Measurements from ENCODE around the gene CER1. TPM values are rescaled to one million over a fixed set of nuclear protein-coding genes. Genes with fewer than 3 reads are reported as not detected.

Gene CER1
- total and polyA plus RNA-seq, 12 donors: 0.39 TPM; not detected in 11

- Histone ChIP-seq H3K27ac (no peak overlapping the region), H3K4me1 (replicated peaks in 1 of 2) (no peaks in the 10 kb centered on the region), H3K27me3 (no peaks in the 10 kb centered on the region), H3K36me3 (replicated peaks in 1 of 2) (no peaks in the 10 kb centered on the region), H3K4me3 (no peak overlapping the region), H3K9me3 (replicated peaks in 1 of 3) (no peaks in the 10 kb centered on the region)
- WGBS, 4 donors: 83 to 96% (median 87%) methylated on average over 2 of the region's 2 CpGs
- TF ChIP-seq CTCF (IDR thresholded peaks at IDR 0.05) (no peak), POLR2A (IDR thresholded peaks at IDR 0.05) (no peak)
- intact Hi-C loops (cut with DNase I): no loop called here
- DNase-seq: no peak
Observed at GRCh38 chr9:14730461-14730898, 7.9 kb upstream of the CER1 start.

GRCh38 chr9:14723301-14723700 is 768 bp upstream of the CER1 start:
- H3K27me3 ChIP-seq: no peaks in the 10 kb centered on the region
- intact Hi-C loops (cut with DNase I): no loop called here
- DNase-seq: no peak
- no peaks in the 10 kb centered on the region for H3K36me3 ChIP-seq (replicated peaks in 1 of 2)
- no peak overlapping the region for H3K4me3 ChIP-seq
- no peak overlapping the region for H3K27ac ChIP-seq
- 44 to 51% (median 49%) methylated on average over 4 of the region's 4 CpGs for WGBS, 4 donors
- H3K4me1 ChIP-seq (replicated peaks in 1 of 2): no peaks in the 10 kb centered on the region
- TF ChIP-seq CTCF (IDR thresholded peaks at IDR 0.05): no peak
- no peaks in the 10 kb centered on the region for H3K9me3 ChIP-seq (replicated peaks in 1 of 3)

- no peak overlapping the region for H3K27ac ChIP-seq
- intact Hi-C loops (cut with DNase I): no loop called here
- no peak for DNase-seq
- WGBS, 4 donors: 59 to 69% (median 66%) methylated on average over 8 of the region's 8 CpGs
- no peaks in the 10 kb centered on the region for H3K4me1 ChIP-seq (replicated peaks in 1 of 2)
- TF ChIP-seq POLR2A (IDR thresholded peaks at IDR 0.05) (no peak), CTCF (IDR thresholded peaks at IDR 0.05) (no peak)
- H3K36me3 ChIP-seq (replicated peaks in 1 of 2): no peaks in the 10 kb centered on the region
- peaks cover 4% of the 10 kb centered on the region for H3K27me3 ChIP-seq
- H3K9me3 ChIP-seq (replicated peaks in 1 of 3): no peaks in the 10 kb centered on the region
- no peak overlapping the region for H3K4me3 ChIP-seq
Observed at GRCh38 chr9:14719231-14719923, 3.2 kb downstream of the CER1 start.

- peaks cover 4% of the 10 kb centered on the region for H3K27me3 ChIP-seq
- WGBS, 4 donors: 55 to 86% (median 69%) methylated on average over 4 of the region's 4 CpGs
- DNase-seq: no peak
- intact Hi-C loops (cut with DNase I): no loop called here
- no peak overlapping the region for H3K4me3 ChIP-seq
- H3K27ac ChIP-seq: no peak overlapping the region
- no peak for TF ChIP-seq CTCF (IDR thresholded peaks at IDR 0.05)
- no peak for TF ChIP-seq POLR2A (IDR thresholded peaks at IDR 0.05)
- no peaks in the 10 kb centered on the region for H3K4me1 ChIP-seq (replicated peaks in 1 of 2)
- no peaks in the 10 kb centered on the region for H3K9me3 ChIP-seq (replicated peaks in 1 of 3)
- no peaks in the 10 kb centered on the region for H3K36me3 ChIP-seq (replicated peaks in 1 of 2)
Observed at GRCh38 chr9:14715102-14715501, 7.4 kb downstream of the CER1 start.
